Activated T-cell treated with anti-CD3 and anti-CD28 coated beads for 1 hour (primary cell): ENCODE results near the gene PGF.

ENCODE experiments used
- DNase-seq: peaks from one replicate; pipeline ENCODE4 v3.0.0-alpha.2; 2020; ENCODE audit warnings: low read depth

Gene PGF

GRCh38 chr14:74897642-74898041 is 57.8 kb downstream of the PGF start:
- DNase-seq: no peak

- DNase-seq: no peak
These were observed 59.0 kb downstream of the PGF start for GRCh38 chr14:74896400-74896799.

- no peak for DNase-seq
These were observed 61.7 kb downstream of the PGF start for GRCh38 chr14:74893614-74894091.

- no peak for DNase-seq
These were observed 62.7 kb downstream of the PGF start for GRCh38 chr14:74892745-74893144.

- no peak for DNase-seq
These were observed 63.5 kb downstream of the PGF start for GRCh38 chr14:74891870-74892269.
